KMS-11 (cell line): ENCODE measurements around the gene MEGF11.

Source experiments
- H2AFZ ChIP-seq: fragments of 200-600 bp; sonication (generic); 2 replicates; pipeline ENCODE4 v1.6.1; 2016; ENCODE audit warnings: antibody characterized with exemption, mixed run types, low read depth
- H3K27ac ChIP-seq: fragments of 200-600 bp; sonication (generic); 2 replicates; pipeline ENCODE4 v1.6.1; 2016; ENCODE audit warnings: mild to moderate bottlenecking, mixed run types
- H3K27me3 ChIP-seq: fragments of 200-600 bp; sonication (generic); 2 replicates; pipeline ENCODE4 v1.6.1; 2017; ENCODE audit warnings: mild to moderate bottlenecking, low read depth, mixed run types, moderate library complexity; ENCODE audit not compliant: insufficient read depth
- H3K36me3 ChIP-seq: fragments of 200-600 bp; sonication (generic); 2 replicates; pipeline ENCODE4 v1.6.1; 2017; ENCODE audit warnings: mild to moderate bottlenecking, mixed run types; ENCODE audit not compliant: insufficient read depth
- H3K4me1 ChIP-seq: fragments of 200-600 bp; sonication (generic); 2 replicates; pipeline ENCODE4 v1.6.1; 2016; ENCODE audit warnings: mild to moderate bottlenecking, low read depth, mixed run types; ENCODE audit not compliant: poor library complexity, severe bottlenecking
- H3K4me2 ChIP-seq: fragments of 200-600 bp; sonication (generic); 2 replicates; pipeline ENCODE4 v1.7.0; 2016; ENCODE audit warnings: mild to moderate bottlenecking, mixed run types
- H3K4me3 ChIP-seq: fragments of 200-600 bp; sonication (generic); IDR thresholded peaks from 2 replicates; pipeline ENCODE4 v1.6.1; 2017; ENCODE audit warnings: low read depth, low read length, mixed read lengths; ENCODE audit not compliant: insufficient read depth
- H3K79me2 ChIP-seq: fragments of 200-600 bp; sonication (generic); 2 replicates; pipeline ENCODE4 v1.6.1; 2016; ENCODE audit warnings: low read depth, mixed run types; ENCODE audit not compliant: insufficient read depth
- H3K9ac ChIP-seq: fragments of 200-600 bp; sonication (generic); 2 replicates; pipeline ENCODE4 v1.6.1; 2016; ENCODE audit warnings: mild to moderate bottlenecking, mixed run types
- H4K20me1 ChIP-seq: fragments of 200-600 bp; sonication (generic); 2 replicates; pipeline ENCODE4 v1.6.1; 2016; ENCODE audit warnings: mild to moderate bottlenecking, mixed run types; ENCODE audit not compliant: insufficient read depth
- CTCF ChIP-seq: fragments of 200-600 bp; sonication (generic); conservative IDR thresholded peaks from 2 replicates; pipeline ENCODE4 v1.6.1; 2017; ENCODE audit warnings: low read depth, mild to moderate bottlenecking, antibody characterized with exemption, low read length, moderate library complexity, mixed read lengths

MEGF11 gene

GRCh38 chr15:66047321-66048024 lies 206.1 kb downstream of the MEGF11 start:
- H3K9ac ChIP-seq: no peak overlapping the region
- no peak overlapping the region for H3K27ac ChIP-seq
- no peaks in the 10 kb centered on the region for H3K4me1 ChIP-seq
- H3K79me2 ChIP-seq: no peaks in the 10 kb centered on the region
- no peak overlapping the region for H3K4me3 ChIP-seq
- H3K27me3 ChIP-seq: no peaks in the 10 kb centered on the region
- 0 out of 2 replicates have a peak, but pooled peaks have one; percentile 1 for TF ChIP-seq CTCF
- H2AFZ ChIP-seq: no peak overlapping the region; the same call in 1 of the 2 replicates
- H3K4me2 ChIP-seq: no peak overlapping the region
- no peaks in the 10 kb centered on the region for H4K20me1 ChIP-seq
- no peaks in the 10 kb centered on the region for H3K36me3 ChIP-seq

GRCh38 chr15:66046751-66047150 lies 206.8 kb downstream of the MEGF11 start:
- Histone ChIP-seq H3K9ac (no peak overlapping the region), H3K27ac (no peak overlapping the region), H4K20me1 (no peaks in the 10 kb centered on the region), H3K4me1 (no peaks in the 10 kb centered on the region), H3K4me3 (no peak overlapping the region), H3K4me2 (no peak overlapping the region), H2AFZ (no peak overlapping the region; the same call in 1 of the 2 replicates), H3K79me2 (no peaks in the 10 kb centered on the region), H3K36me3 (no peaks in the 10 kb centered on the region), H3K27me3 (no peaks in the 10 kb centered on the region)
- TF ChIP-seq CTCF: 0 out of 2 replicates have a peak, but pooled peaks have one; percentile 12

GRCh38 chr15:66046326-66046725 lies 207.2 kb downstream of the MEGF11 start:
- Histone ChIP-seq H2AFZ (no peak overlapping the region), H3K27ac (no peak overlapping the region), H4K20me1 (no peaks in the 10 kb centered on the region), H3K27me3 (no peaks in the 10 kb centered on the region), H3K36me3 (no peaks in the 10 kb centered on the region), H3K4me3 (no peak overlapping the region), H3K4me2 (no peak overlapping the region), H3K4me1 (no peaks in the 10 kb centered on the region), H3K79me2 (no peaks in the 10 kb centered on the region), H3K9ac (no peak overlapping the region)
- no peak for TF ChIP-seq CTCF

- Histone ChIP-seq H4K20me1 (no peaks in the 10 kb centered on the region), H3K4me1 (no peaks in the 10 kb centered on the region), H3K9ac (no peak overlapping the region), H3K4me2 (no peak overlapping the region), H3K4me3 (no peak overlapping the region), H2AFZ (no peak overlapping the region), H3K36me3 (no peaks in the 10 kb centered on the region), H3K79me2 (no peaks in the 10 kb centered on the region), H3K27me3 (no peaks in the 10 kb centered on the region), H3K27ac (no peak overlapping the region)
- TF ChIP-seq CTCF: no peak
Observed at GRCh38 chr15:66045542-66045941, 208.0 kb downstream of the MEGF11 start.
